PFSK-1 (cell line): ENCODE measurements around the gene RPTOR.

Experiments
- FOXP2 ChIP-seq: optimal IDR thresholded peaks from 2 replicates; pipeline ENCODE3; 2011; ENCODE audit warnings: borderline replicate concordance, control low read depth, inconsistent platforms; ENCODE audit not compliant: insufficient read depth; ENCODE audit errors: extremely low read length, extremely low read depth
- POLR2AphosphoS5 ChIP-seq: IDR thresholded peaks from 2 replicates; pipeline ENCODE4 v1.6.1; 2012; ENCODE audit warnings: low read depth, mild to moderate bottlenecking, control low read depth, low read length, moderate library complexity
- REST ChIP-seq, 2 experiments: IDR thresholded peaks; 2 replicates each; pipeline versions ENCODE4 v1.6.1 to v1.8.0; 2011 to 2012; ENCODE audit warnings: low read depth in 2 of 2, low read length in 2 of 2, control low read depth in 1 of 2, inconsistent platforms in 1 of 2, mild to moderate bottlenecking in 1 of 2, moderate library complexity in 1 of 2; ENCODE audit not compliant: insufficient read depth in 1 of 2
- SIN3A ChIP-seq: IDR thresholded peaks from 2 replicates; pipeline ENCODE4 v1.6.1; 2012; ENCODE audit warnings: mild to moderate bottlenecking, low read length, moderate library complexity, borderline replicate concordance; ENCODE audit not compliant: insufficient read depth
- TAF1 ChIP-seq: IDR thresholded peaks from 2 replicates; pipeline ENCODE4 v1.6.1; 2012; ENCODE audit warnings: low read length, control low read depth, borderline replicate concordance; ENCODE audit not compliant: insufficient read depth

GRCh38 chr17:80986046-80986445 lies 441.4 kb downstream of the RPTOR start:
- no peak for TF ChIP-seq FOXP2
- TF ChIP-seq POLR2AphosphoS5, result no peak; the same call in 1 of the 2 replicates
- TF ChIP-seq REST (IDR thresholded peaks at IDR 0.05; ENCODE audit: insufficient read depth in 1 of 2, low read depth in 2 of 2, low read length in 2 of 2), result peak in 1 of 2 experiments; percentile 6; a peak in 1 of 4 replicates
- TF ChIP-seq SIN3A, result no peak
- TF ChIP-seq TAF1, result 0 out of 2 replicates have a peak, but pooled peaks have one; percentile 14
